ENCODE results near the gene TNFRSF13B.

DNA sequence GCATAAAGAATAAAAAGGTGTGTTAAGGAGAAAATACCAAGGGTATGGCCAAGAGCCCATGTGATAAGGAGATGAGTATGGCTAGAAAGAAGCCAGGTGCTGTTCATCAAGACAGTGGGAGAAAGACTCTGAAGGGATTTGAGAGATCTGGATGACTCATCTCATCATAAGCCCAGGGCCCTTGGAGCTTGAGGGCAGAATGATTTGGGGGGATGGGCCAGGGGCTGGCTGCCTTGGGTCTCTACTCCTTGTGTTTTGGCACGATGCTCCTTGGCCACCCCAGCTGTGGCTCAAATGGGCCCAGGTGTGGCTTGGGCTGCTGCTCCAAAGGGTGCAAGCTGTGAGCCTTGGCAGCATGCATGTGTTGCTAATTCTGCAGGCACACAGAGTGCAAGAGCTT lies 14.5 kb upstream of the TNFRSF13B start:
- TF ChIP-seq, protein P1, sequence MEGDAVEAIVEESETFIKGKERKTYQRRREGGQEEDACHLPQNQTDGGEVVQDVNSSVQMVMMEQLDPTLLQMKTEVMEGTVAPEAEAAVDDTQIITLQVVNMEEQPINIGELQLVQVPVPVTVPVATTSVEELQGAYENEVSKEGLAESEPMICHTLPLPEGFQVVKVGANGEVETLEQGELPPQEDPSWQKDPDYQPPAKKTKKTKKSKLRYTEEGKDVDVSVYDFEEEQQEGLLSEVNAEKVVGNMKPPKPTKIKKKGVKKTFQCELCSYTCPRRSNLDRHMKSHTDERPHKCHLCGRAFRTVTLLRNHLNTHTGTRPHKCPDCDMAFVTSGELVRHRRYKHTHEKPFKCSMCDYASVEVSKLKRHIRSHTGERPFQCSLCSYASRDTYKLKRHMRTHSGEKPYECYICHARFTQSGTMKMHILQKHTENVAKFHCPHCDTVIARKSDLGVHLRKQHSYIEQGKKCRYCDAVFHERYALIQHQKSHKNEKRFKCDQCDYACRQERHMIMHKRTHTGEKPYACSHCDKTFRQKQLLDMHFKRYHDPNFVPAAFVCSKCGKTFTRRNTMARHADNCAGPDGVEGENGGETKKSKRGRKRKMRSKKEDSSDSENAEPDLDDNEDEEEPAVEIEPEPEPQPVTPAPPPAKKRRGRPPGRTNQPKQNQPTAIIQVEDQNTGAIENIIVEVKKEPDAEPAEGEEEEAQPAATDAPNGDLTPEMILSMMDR (IDR thresholded peaks at IDR 0.05; ENCODE audit: low read depth, low read length) = no peak
- no peak for TF ChIP-seq MYC (IDR thresholded peaks at IDR 0.05; ENCODE audit: low read depth, low read length)
